ENCODE measurements around the gene PACSIN3. TPM values are rescaled to one million over a fixed set of nuclear protein-coding genes. Genes with fewer than 3 reads are reported as not detected.

The PACSIN3 gene
- total and polyA plus RNA-seq, 2 of the 13 experiments (the other 11 are each of a cell fraction or from before 2014, with no cell fraction given): 47.9 to 93.3 TPM

DNA sequence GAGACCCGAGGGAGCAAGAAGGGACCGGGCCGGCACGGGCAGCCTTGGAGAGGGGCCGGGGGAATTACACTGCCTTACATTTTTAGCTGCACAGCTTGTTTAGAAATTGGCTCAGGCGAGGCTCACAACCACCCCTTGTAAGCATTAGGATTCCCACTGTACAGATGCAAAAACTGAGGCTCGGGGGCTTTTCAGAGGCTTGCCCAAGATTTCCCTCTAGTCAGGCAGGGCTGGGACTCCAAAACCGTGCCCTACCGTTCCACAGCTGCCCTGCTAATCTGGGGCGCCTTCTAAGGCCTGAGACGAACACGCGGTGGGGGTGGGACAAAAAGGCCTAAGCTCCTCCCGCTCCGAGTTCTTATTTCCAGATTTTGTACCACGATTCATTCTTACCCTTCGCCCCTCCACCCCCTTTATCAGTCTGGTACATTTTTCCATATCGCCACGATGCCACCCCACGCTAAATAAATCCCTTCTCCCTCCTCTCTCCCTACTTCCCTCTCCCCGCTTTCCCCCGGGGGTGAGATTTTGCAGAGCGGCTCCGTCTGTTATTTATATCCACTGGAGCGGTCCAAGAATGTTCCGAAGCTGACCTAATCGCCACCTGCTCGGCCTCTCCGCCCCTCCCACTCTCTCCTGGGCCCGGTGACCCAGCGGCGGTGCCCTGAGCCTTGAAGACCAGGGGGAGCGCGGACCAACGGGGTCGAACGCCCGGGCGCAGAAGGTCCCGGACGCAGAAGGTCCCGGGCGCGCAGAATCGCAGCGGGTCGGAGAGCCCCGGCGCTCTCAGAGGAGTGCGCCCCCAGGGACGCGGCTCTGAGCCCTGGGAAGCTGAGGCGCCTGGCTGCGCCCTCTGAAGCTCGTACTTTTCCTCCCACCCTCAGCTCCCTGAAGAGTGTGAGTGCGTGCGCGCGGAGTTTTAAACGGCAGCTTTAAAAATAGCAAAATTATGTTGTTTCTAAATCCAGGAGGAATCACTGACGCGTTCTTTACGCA is 764 bp upstream of the PACSIN3 start (continued):
- 0 out of 2 replicates have a peak, but pooled peaks have one; percentile 5 for TF ChIP-seq FOXM1 (CRISPR knock-in tag; IDR thresholded peaks at IDR 0.05)
- TF ChIP-seq NR2F2 (IDR thresholded peaks at IDR 0.05; ENCODE audit: borderline replicate concordance, low read depth): no peak
- TF ChIP-seq PHF20 (CRISPR knock-in tag; IDR thresholded peaks at IDR 0.05): peak; percentile 33; the same call in 1 of the 2 replicates
- TF ChIP-seq DNMT3B (CRISPR knock-in tag; conservative IDR thresholded peaks at IDR 0.05): no peak
- no peak for TF ChIP-seq HMG20B (CRISPR knock-in tag; conservative IDR thresholded peaks at IDR 0.05)
- TF ChIP-seq ZNF335 (CRISPR knock-in tag; IDR thresholded peaks at IDR 0.05): peak; percentile 31; the same call in 1 of the 2 replicates
- 0 out of 2 replicates have a peak, but pooled peaks have one; percentile 9 for TF ChIP-seq ZNF292 (CRISPR knock-in tag; IDR thresholded peaks at IDR 0.05; ENCODE audit: borderline replicate concordance, low read depth)
- no peak for TF ChIP-seq CC2D1A (CRISPR knock-in tag; IDR thresholded peaks at IDR 0.05)
- TF ChIP-seq TBP (CRISPR knock-in tag; IDR thresholded peaks at IDR 0.05): no peak
- no peak for TF ChIP-seq MEIS1 (CRISPR knock-in tag; IDR thresholded peaks at IDR 0.05; ENCODE audit: borderline replicate concordance)
- no peak for TF ChIP-seq NFYC (CRISPR knock-in tag; IDR thresholded peaks at IDR 0.05)
- no peak for TF ChIP-seq NFKBIZ (CRISPR knock-in tag; IDR thresholded peaks at IDR 0.05)
- no peak for TF ChIP-seq GATA4 (IDR thresholded peaks at IDR 0.05; ENCODE audit: borderline replicate concordance, low read depth)
- no peak for TF ChIP-seq ZNF512 (CRISPR knock-in tag; IDR thresholded peaks at IDR 0.05)
- TF ChIP-seq MEIS2 (CRISPR knock-in tag; IDR thresholded peaks at IDR 0.05): no peak
- TF ChIP-seq, protein P1, sequence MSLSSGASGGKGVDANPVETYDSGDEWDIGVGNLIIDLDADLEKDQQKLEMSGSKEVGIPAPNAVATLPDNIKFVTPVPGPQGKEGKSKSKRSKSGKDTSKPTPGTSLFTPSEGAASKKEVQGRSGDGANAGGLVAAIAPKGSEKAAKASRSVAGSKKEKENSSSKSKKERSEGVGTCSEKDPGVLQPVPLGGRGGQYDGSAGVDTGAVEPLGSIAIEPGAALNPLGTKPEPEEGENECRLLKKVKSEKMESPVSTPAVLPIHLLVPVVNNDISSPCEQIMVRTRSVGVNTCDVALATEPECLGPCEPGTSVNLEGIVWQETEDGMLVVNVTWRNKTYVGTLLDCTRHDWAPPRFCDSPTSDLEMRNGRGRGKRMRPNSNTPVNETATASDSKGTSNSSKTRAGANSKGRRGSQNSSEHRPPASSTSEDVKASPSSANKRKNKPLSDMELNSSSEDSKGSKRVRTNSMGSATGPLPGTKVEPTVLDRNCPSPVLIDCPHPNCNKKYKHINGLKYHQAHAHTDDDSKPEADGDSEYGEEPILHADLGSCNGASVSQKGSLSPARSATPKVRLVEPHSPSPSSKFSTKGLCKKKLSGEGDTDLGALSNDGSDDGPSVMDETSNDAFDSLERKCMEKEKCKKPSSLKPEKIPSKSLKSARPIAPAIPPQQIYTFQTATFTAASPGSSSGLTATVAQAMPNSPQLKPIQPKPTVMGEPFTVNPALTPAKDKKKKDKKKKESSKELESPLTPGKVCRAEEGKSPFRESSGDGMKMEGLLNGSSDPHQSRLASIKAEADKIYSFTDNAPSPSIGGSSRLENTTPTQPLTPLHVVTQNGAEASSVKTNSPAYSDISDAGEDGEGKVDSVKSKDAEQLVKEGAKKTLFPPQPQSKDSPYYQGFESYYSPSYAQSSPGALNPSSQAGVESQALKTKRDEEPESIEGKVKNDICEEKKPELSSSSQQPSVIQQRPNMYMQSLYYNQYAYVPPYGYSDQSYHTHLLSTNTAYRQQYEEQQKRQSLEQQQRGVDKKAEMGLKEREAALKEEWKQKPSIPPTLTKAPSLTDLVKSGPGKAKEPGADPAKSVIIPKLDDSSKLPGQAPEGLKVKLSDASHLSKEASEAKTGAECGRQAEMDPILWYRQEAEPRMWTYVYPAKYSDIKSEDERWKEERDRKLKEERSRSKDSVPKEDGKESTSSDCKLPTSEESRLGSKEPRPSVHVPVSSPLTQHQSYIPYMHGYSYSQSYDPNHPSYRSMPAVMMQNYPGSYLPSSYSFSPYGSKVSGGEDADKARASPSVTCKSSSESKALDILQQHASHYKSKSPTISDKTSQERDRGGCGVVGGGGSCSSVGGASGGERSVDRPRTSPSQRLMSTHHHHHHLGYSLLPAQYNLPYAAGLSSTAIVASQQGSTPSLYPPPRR (CRISPR knock-in tag; IDR thresholded peaks at IDR 0.05; ENCODE audit: borderline replicate concordance): no peak
- peak; percentile 36; the same call in 1 of the 2 replicates for TF ChIP-seq PHF8 (CRISPR knock-in tag; IDR thresholded peaks at IDR 0.05)
- TF ChIP-seq ZFAT (CRISPR knock-in tag; conservative IDR thresholded peaks at IDR 0.05): no peak
- TF ChIP-seq NCOA2 (CRISPR knock-in tag; IDR thresholded peaks at IDR 0.05): no peak
- TF ChIP-seq ZNF780A (CRISPR knock-in tag; IDR thresholded peaks at IDR 0.05): no peak
- TF ChIP-seq, protein P2, sequence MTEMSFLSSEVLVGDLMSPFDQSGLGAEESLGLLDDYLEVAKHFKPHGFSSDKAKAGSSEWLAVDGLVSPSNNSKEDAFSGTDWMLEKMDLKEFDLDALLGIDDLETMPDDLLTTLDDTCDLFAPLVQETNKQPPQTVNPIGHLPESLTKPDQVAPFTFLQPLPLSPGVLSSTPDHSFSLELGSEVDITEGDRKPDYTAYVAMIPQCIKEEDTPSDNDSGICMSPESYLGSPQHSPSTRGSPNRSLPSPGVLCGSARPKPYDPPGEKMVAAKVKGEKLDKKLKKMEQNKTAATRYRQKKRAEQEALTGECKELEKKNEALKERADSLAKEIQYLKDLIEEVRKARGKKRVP (CRISPR knock-in tag; IDR thresholded peaks at IDR 0.05): peak in 1 of 2 experiments; percentile 0; a peak in 1 of 4 replicates
- no peak for TF ChIP-seq FOXK1 (CRISPR knock-in tag; IDR thresholded peaks at IDR 0.05; ENCODE audit: borderline replicate concordance, low read depth)
- peak; percentile 64; the same call in 1 of the 2 replicates for TF ChIP-seq JUN (CRISPR knock-in tag; IDR thresholded peaks at IDR 0.05)
